Astrocyte of the spinal cord (primary cell): Measurements from ENCODE around the gene CTR9.

Source experiments
- DNase-seq: peaks from one replicate; pipeline ENCODE4 v3.0.0; 2011; ENCODE audit warnings: low read depth, low spot score
- H3K4me3 ChIP-seq: 2 replicates; pipeline ENCODE4 v1.5.1; 2011; ENCODE audit warnings: low read depth, mild to moderate bottlenecking, low read length, moderate library complexity
- CTCF ChIP-seq: IDR thresholded peaks from 2 replicates; pipeline ENCODE4 v1.5.1; 2012; ENCODE audit warnings: low read depth, mild to moderate bottlenecking, low read length, inconsistent platforms
- in situ Hi-C: cut with HindIII; loops from 2 replicates; pipeline ENCODE4 v1.10.0; 2017; ENCODE audit warnings: low sequenced_read_pairs

CTR9 gene

DNA sequence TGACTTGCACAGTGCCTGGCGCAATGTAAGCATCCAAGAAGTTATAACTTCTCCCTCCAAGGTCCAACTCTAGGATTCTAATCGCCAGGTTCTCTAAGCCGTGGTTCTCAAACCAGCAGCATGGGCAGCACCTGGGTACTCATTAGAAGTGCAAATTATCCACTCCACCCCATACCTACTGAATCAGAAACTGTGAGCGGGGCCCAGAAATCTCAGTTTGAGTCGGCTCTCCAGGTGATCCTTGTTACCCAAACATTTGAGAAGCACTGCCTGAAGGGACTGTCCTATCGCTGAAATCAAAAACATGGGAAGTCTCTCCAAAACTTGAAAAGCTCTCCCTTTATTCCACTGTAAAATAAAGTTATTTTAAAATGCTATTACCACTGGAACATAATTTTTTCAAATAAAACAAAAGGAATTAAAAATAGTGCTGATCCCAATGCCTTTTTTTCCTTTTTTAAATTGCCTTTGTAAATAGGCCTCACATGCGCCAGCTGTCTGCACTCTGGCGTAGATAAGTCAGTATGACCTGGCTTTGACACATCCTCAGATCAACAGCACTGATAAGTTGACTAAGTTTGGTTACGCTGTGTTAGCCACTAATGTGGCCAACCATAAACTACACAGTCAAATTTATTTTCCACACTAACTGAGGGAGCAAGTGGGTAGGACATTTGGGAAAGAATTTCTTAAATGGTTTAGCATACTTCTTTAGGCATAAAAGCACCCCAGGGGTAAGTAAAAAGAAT, 8.4 kb upstream of the CTR9 start:
- no peak overlapping the region for H3K4me3 ChIP-seq
- in situ Hi-C loops = no loop called here
- TF ChIP-seq CTCF = no peak
- DNase-seq = peak; percentile 61

DNA sequence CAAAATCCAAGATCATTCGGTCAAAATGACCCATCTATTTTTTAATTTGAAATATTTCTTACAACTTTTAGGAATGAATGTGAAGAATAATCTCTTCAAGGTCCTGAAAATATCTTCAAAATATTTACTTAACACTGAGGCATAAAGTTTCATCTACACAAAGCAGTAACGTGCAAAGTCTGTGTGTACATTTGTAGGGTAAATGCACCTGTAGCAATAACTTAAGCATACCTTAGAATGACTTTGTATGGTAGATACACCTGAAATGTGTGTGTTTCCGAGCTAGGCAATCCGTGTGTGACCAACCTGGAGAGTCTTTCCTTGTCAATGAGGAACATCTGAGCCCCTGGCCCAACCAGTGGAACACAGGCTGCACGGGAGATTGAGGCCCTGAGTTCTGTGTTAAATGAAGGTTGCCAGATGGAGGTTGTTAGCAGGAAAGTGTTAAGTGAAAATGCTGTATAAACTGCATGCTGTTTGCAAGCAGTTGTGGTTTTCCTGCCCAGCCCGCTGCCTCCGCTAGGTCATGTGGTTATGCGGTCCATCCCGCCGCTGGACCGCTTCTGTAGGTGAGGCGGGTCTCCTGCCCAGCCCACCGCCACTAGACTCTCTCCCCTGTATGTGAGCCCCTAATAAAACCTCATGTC, 7.6 kb upstream of the CTR9 start:
- no peak for DNase-seq
- no peak for TF ChIP-seq CTCF
- in situ Hi-C loops = no loop called here
- no peak overlapping the region for H3K4me3 ChIP-seq

GRCh38 chr11:10744206-10744605, 6.8 kb upstream of the CTR9 start:
- H3K4me3 ChIP-seq = no peak overlapping the region
- TF ChIP-seq CTCF = no peak
- in situ Hi-C loops = no loop called here
- no peak for DNase-seq

DNA sequence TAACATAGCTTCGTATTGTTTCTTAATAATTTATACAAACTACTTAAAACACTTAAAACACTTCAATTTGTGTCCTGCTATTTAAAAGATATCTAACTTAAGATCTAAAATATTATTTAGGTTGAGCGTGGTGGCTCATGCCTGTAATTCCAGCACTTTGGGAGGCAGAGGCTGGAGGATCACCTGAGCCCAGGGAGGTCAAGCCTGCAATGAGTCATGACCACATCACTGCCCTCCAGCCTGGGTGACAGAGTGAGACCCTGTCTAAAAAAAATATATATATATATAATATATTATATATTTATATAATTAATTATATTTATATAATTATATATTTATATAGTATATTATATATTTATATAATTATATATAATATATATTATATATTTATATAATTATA, 4.2 kb upstream of the CTR9 start:
- no peak overlapping the region for H3K4me3 ChIP-seq
- DNase-seq = no peak
- in situ Hi-C loops = no loop called here
- no peak for TF ChIP-seq CTCF

DNA sequence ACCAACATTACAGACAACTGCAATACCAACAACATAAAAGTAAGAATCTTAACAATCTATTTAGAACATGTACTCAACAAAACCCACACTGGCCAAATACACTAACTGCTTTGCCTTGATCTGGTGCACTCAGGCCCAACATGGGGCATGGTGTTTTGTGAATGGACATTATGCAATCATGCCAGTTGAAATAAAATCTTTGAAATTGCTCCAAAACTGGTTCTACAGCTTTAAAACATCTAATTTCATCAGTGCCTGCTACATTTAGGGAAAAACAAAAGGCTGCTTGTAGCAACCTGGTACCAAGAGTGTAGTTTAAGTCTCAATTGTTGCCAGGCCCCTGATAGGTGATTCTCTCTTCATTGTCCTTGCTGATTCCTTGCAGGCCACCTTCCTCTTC, 3.3 kb upstream of the CTR9 start:
- no peak for TF ChIP-seq CTCF
- in situ Hi-C loops = no loop called here
- DNase-seq = no peak
- H3K4me3 ChIP-seq = no peak overlapping the region

DNA sequence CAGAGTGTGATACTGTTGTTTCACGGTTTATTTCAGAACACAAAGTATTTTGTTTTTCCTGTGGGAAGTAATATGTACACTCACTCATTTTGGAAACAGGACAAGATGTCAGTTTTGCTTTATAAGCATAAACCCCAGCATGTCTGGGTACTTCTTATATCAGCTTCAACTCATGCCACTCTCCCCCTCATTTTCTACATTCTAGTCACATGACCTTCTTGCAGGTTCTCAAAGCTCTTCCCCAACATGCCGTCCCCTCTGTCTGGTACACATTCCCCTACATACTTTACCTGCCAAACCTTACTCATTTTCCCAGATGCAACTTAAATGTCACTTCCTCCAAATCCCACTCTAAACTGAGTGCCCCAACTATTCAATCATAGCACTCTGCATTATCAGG, 1.6 kb upstream of the CTR9 start:
- no peak for TF ChIP-seq CTCF
- DNase-seq = no peak
- in situ Hi-C loops = no loop called here
- no peak overlapping the region for H3K4me3 ChIP-seq
